Testis (tissue), 2 donors: ENCODE measurements around the gene TAF1A.

Experiments used
- POLR2A ChIP-seq: fragments of 450-650 bp; IDR thresholded peaks from one replicate; pipeline ENCODE4 v1.6.1; 2017; ENCODE audit warnings: antibody characterized with exemption, mild to moderate bottlenecking, moderate library complexity
- TF ChIP-seq, protein P1 (sequence below), 3 experiments: fragments of 450-650 bp in 2 of 3; fragments of 200-600 bp in 1 of 3; sonication (generic) in 1 of 3; IDR thresholded peaks; one replicate each; pipeline ENCODE4 v1.5.1; 2016 to 2019; ENCODE audit warnings: antibody characterized with exemption in 3 of 3, mild to moderate bottlenecking in 2 of 3, moderate library complexity in 1 of 3

DNA sequence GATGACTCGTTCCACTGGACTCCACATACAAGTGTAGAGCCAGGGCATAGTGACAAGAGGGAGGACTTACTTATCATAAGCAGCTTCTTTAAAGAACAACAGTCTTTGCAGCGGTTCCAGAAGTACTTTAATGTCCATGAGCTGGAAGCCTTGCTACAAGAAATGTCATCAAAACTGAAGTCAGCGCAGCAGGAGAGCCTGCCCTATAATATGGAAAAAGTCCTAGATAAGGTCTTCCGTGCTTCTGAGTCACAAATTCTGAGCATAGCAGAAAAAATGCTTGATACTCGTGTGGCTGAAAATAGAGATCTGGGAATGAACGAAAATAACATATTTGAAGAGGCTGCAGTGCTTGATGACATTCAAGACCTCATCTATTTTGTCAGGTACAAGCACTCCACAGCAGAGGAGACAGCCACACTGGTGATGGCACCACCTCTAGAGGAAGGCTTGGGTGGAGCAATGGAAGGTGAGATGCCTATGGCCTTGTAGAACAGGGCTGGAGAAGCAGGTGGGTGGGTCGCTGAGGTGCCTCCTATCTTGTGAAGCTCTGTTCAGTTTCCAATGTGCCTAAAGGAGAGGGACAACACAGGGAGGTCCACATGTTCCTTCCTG, 40.3 kb upstream of the TAF1A start:
- TF ChIP-seq, protein P1, sequence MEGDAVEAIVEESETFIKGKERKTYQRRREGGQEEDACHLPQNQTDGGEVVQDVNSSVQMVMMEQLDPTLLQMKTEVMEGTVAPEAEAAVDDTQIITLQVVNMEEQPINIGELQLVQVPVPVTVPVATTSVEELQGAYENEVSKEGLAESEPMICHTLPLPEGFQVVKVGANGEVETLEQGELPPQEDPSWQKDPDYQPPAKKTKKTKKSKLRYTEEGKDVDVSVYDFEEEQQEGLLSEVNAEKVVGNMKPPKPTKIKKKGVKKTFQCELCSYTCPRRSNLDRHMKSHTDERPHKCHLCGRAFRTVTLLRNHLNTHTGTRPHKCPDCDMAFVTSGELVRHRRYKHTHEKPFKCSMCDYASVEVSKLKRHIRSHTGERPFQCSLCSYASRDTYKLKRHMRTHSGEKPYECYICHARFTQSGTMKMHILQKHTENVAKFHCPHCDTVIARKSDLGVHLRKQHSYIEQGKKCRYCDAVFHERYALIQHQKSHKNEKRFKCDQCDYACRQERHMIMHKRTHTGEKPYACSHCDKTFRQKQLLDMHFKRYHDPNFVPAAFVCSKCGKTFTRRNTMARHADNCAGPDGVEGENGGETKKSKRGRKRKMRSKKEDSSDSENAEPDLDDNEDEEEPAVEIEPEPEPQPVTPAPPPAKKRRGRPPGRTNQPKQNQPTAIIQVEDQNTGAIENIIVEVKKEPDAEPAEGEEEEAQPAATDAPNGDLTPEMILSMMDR (IDR thresholded peaks at IDR 0.05) = no peak
- TF ChIP-seq POLR2A = no peak
